GM12891 (cell line): ENCODE data around the gene ARHGAP18.

Experiments
- DNase-seq: peaks from one replicate; pipeline ENCODE4 v3.0.0; 2011; ENCODE audit warnings: low spot score; ENCODE audit not compliant: insufficient read length
- FAIRE-seq: peaks from 2 replicates; lab custom pipeline; 2011; peaks lifted over from hg19 to GRCh38; lab: Jason Lieb, UNC
- PAX5 ChIP-seq: IDR thresholded peaks from 2 replicates; pipeline ENCODE4 v1.6.1; 2011; ENCODE audit warnings: low read length, moderate library complexity, mild to moderate bottlenecking; ENCODE audit not compliant: insufficient read depth, severe bottlenecking
- POLR2A ChIP-seq: IDR thresholded peaks from 2 replicates; pipeline ENCODE4 v1.6.1; 2011; ENCODE audit warnings: low read depth, low read length, control low read depth
- POLR2AphosphoS5 ChIP-seq: IDR thresholded peaks from 2 replicates; pipeline ENCODE4 v1.6.1; 2011; ENCODE audit warnings: low read depth, low read length, control low read depth
- POU2F2 ChIP-seq: IDR thresholded peaks from 2 replicates; pipeline ENCODE4 v1.6.1; 2011; ENCODE audit warnings: low read depth, mild to moderate bottlenecking, control low read depth, low read length, moderate library complexity
- SPI1 ChIP-seq: IDR thresholded peaks from 2 replicates; pipeline ENCODE4 v1.6.1; 2011; ENCODE audit warnings: low read depth, low read length, control low read depth
- TAF1 ChIP-seq: IDR thresholded peaks from 2 replicates; pipeline ENCODE4 v1.6.1; 2011; ENCODE audit warnings: low read depth, low read length, control low read depth

ARHGAP18 gene

GRCh38 chr6:129744880-129745237, 34.9 kb upstream of the ARHGAP18 start:
- no peak for TF ChIP-seq TAF1
- TF ChIP-seq POLR2A: no peak
- no peak for TF ChIP-seq POU2F2
- TF ChIP-seq POLR2AphosphoS5: no peak
- FAIRE-seq: no peak
- no peak for DNase-seq

- DNase-seq (no peak), FAIRE-seq (peak; percentile 45)
- TF ChIP-seq POU2F2 (no peak), TAF1 (no peak), SPI1 (no peak), PAX5 (peak; percentile 56), POLR2A (no peak), POLR2AphosphoS5 (no peak)
Measured at GRCh38 chr6:129744201-129744879, 34.4 kb upstream of the ARHGAP18 start.

GRCh38 chr6:129740013-129740412, 30.0 kb upstream of the ARHGAP18 start:
- no peak for FAIRE-seq
- DNase-seq: no peak
- TF ChIP-seq PAX5: no peak
- no peak for TF ChIP-seq POLR2A
- no peak for TF ChIP-seq SPI1
- no peak for TF ChIP-seq POLR2AphosphoS5
- TF ChIP-seq TAF1: no peak
- no peak for TF ChIP-seq POU2F2

GRCh38 chr6:129736105-129736504, 26.1 kb upstream of the ARHGAP18 start:
- TF ChIP-seq POLR2AphosphoS5 (no peak), POLR2A (no peak), TAF1 (no peak), POU2F2 (no peak), SPI1 (no peak), PAX5 (no peak)
- DNase-seq (no peak), FAIRE-seq (no peak)

GRCh38 chr6:129733290-129733689, 23.3 kb upstream of the ARHGAP18 start:
- DNase-seq: no peak
- no peak for FAIRE-seq
- no peak for TF ChIP-seq TAF1
- no peak for TF ChIP-seq POLR2A
- TF ChIP-seq PAX5: no peak
- no peak for TF ChIP-seq SPI1
- TF ChIP-seq POU2F2: no peak
- no peak for TF ChIP-seq POLR2AphosphoS5

- DNase-seq: no peak
- TF ChIP-seq POU2F2 (no peak), PAX5 (no peak), POLR2AphosphoS5 (no peak), POLR2A (no peak), SPI1 (no peak), TAF1 (no peak)
- FAIRE-seq: no peak
Measured at GRCh38 chr6:129732542-129732941, 22.6 kb upstream of the ARHGAP18 start.

- TF ChIP-seq PAX5: no peak
- TF ChIP-seq POU2F2: no peak
- TF ChIP-seq POLR2AphosphoS5: no peak
- no peak for TF ChIP-seq SPI1
- no peak for TF ChIP-seq POLR2A
- peak; percentile 38 for FAIRE-seq
- no peak for DNase-seq
Measured at GRCh38 chr6:129732034-129732433, 22.1 kb upstream of the ARHGAP18 start.

GRCh38 chr6:129731428-129731827, 21.5 kb upstream of the ARHGAP18 start:
- FAIRE-seq (no peak), DNase-seq (no peak)
- TF ChIP-seq POU2F2 (no peak), TAF1 (no peak), POLR2AphosphoS5 (no peak), SPI1 (no peak), POLR2A (no peak), PAX5 (no peak)

GRCh38 chr6:129730477-129731165, 20.6 kb upstream of the ARHGAP18 start:
- peak; percentile 92 for FAIRE-seq
- DNase-seq: no peak
- TF ChIP-seq POLR2A (no peak), TAF1 (no peak), SPI1 (no peak), PAX5 (no peak), POU2F2 (no peak)

GRCh38 chr6:129726650-129727049, 16.7 kb upstream of the ARHGAP18 start:
- FAIRE-seq (no peak), DNase-seq (no peak)

More at GRCh38 chr6:129726650-129727049, 16.7 kb upstream of the ARHGAP18 start:
- TF ChIP-seq SPI1 (no peak), TAF1 (no peak), PAX5 (no peak), POLR2A (no peak), POLR2AphosphoS5 (no peak), POU2F2 (no peak)
